WERI-Rb-1 (cell line): ENCODE measurements around the gene TSR3.

ENCODE experiments used
- DNase-seq: peaks from one replicate; pipeline ENCODE4 v3.0.0-alpha.2; 2020
- H3K27ac ChIP-seq: fragments of 250-450 bp; sonication (Bioruptor Pico); 2 replicates; pipeline ENCODE4 v1.5.1; 2020; ENCODE audit warnings: mild to moderate bottlenecking, moderate library complexity
- H3K27me3 ChIP-seq: fragments of 250-450 bp; sonication (Bioruptor Pico); 2 replicates; pipeline ENCODE4 v1.5.1; 2021; ENCODE audit warnings: mild to moderate bottlenecking, low read depth, moderate library complexity; ENCODE audit not compliant: insufficient read depth, severe bottlenecking
- H3K36me3 ChIP-seq: fragments of 250-450 bp; sonication (Bioruptor Pico); 2 replicates; pipeline ENCODE4 v1.5.1; 2020; ENCODE audit warnings: mild to moderate bottlenecking, moderate library complexity
- H3K4me3 ChIP-seq: 2 replicates; pipeline ENCODE4 v1.5.1; 2011; ENCODE audit warnings: low read depth, mild to moderate bottlenecking, control low read depth, low read length
- H3K9me3 ChIP-seq: fragments of 250-450 bp; sonication (Bioruptor Pico); 2 replicates; pipeline ENCODE4 v1.5.1; 2021; ENCODE audit warnings: mild to moderate bottlenecking, moderate library complexity; ENCODE audit not compliant: severe bottlenecking
- CTCF ChIP-seq: IDR thresholded peaks from 2 replicates; pipeline ENCODE4 v1.5.1; 2011; ENCODE audit warnings: low read depth, mild to moderate bottlenecking, control low read depth, inconsistent platforms, low read length

The TSR3 gene

GRCh38 chr16:1345087-1345486 is 6.6 kb downstream of the TSR3 start:
- H3K9me3 ChIP-seq = no peaks in the 10 kb centered on the region
- H3K4me3 ChIP-seq = no peak overlapping the region
- TF ChIP-seq CTCF = no peak
- H3K27ac ChIP-seq = no peak overlapping the region
- DNase-seq = no peak
- H3K36me3 ChIP-seq = peaks cover 17% of the 10 kb centered on the region
- no peaks in the 10 kb centered on the region for H3K27me3 ChIP-seq

GRCh38 chr16:1344499-1344898 is 7.2 kb downstream of the TSR3 start:
- no peak for TF ChIP-seq CTCF
- Histone ChIP-seq H3K27ac (no peak overlapping the region), H3K9me3 (no peaks in the 10 kb centered on the region), H3K4me3 (no peak overlapping the region), H3K27me3 (no peaks in the 10 kb centered on the region), H3K36me3 (peaks cover 12% of the 10 kb centered on the region)
- DNase-seq = no peak

GRCh38 chr16:1343428-1344242 is 8.0 kb downstream of the TSR3 start:
- H3K9me3 ChIP-seq = no peaks in the 10 kb centered on the region
- no peak for TF ChIP-seq CTCF
- peaks cover 3% of the 10 kb centered on the region for H3K36me3 ChIP-seq
- H3K4me3 ChIP-seq = no peak overlapping the region
- no peak for DNase-seq
- H3K27ac ChIP-seq = no peak overlapping the region
- H3K27me3 ChIP-seq = peaks cover 6% of the 10 kb centered on the region

GRCh38 chr16:1342526-1343427 is 8.9 kb downstream of the TSR3 start:
- peak; percentile 99 for DNase-seq
- Histone ChIP-seq H3K27ac (peak overlapping the region; percentile 41), H3K27me3 (peaks cover 11% of the 10 kb centered on the region), H3K36me3 (no peaks in the 10 kb centered on the region), H3K4me3 (peak overlapping the region; percentile 22), H3K9me3 (no peaks in the 10 kb centered on the region)
- 0 out of 2 replicates have a peak, but pooled peaks have one; percentile 6 for TF ChIP-seq CTCF

- no peak for TF ChIP-seq CTCF
These were observed 9.9 kb downstream of the TSR3 start for GRCh38 chr16:1341495-1342420.

More at GRCh38 chr16:1341495-1342420, 9.9 kb downstream of the TSR3 start:
- peaks cover 22% of the 10 kb centered on the region for H3K27me3 ChIP-seq
- peak overlapping the region; percentile 41 for H3K27ac ChIP-seq
- DNase-seq = no peak
- no peaks in the 10 kb centered on the region for H3K9me3 ChIP-seq
- peak overlapping the region; percentile 22 for H3K4me3 ChIP-seq
- no peaks in the 10 kb centered on the region for H3K36me3 ChIP-seq
